ENCODE measurements around the gene CASKIN1. TPM values are rescaled to one million over a fixed set of nuclear protein-coding genes. Genes with fewer than 3 reads are reported as not detected.
A peak's percentile ranks its signal among the peaks of the same experiment; 100 is the strongest.

CASKIN1 gene
- total RNA-seq, 2 donors from 2014 or later, result 0.11 to 0.15 TPM

DNA sequence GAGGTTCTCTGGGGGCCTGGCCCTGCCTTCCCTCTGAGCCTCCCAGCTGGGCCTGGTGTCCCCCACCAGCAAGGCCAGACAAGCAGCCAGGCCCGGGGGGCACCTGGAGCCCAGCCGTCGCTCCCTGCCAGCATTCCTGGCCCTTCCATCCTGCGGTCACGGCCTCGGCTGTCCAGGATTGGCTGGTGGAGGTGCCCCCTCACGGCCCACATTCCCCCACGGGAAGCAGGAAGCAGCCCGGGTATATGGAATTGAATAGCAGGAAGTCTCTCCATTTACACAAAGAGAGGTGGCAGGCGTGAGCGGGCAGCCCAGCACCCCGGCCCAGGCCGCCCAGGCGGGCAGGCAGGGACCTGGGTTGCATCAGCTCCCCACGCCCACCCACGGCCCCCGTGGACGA, 26.3 kb downstream of the CASKIN1 start:
- no peak for DNase-seq
- peak; percentile 9 for ATAC-seq
- intact Hi-C loops (cut with DNase I, micrococcal nuclease), result no loop called here

- no peak for DNase-seq
- ATAC-seq, result no peak
- intact Hi-C loops (cut with DNase I, micrococcal nuclease), result no loop called here
Observed at GRCh38 chr16:2167068-2167638, 29.3 kb downstream of the CASKIN1 start.

DNA sequence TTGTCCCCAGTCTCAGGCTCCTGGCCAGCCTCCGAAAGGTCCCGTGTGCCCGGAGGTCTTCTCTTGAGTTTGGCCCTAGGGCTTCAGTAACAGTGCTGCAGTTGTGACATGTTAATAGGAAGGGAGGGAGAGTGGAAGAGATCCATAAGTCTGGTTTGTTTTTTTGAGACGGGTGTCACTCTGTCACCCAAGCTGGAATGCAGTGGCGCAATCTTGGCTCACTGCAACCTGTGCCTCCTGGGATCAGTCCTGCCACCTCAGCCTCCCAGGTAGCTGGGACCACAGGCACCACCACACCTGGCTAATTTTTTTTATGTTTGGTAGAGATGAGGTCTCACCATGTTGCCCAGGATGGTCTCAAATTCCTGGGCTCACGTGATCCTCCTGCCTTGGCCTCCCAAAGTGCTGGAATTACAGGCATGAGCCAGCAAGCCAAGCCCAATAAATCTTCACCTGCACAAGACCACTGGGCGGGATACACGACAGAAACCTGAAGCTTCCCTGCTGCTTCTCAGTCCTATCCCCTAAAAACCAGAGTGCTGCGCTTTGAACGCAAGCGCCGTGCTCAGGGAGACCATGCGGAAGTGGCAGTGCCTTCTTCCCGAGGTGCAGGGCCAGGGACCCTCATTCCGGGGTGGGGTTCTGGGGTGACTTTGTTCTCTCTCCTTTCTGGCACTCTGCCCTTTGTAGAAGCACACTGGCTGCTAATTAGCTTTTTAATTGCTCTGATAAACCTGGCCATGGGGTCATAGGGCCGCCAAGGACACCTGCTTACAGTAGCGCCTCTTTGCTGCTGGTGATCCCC, 29.9 kb downstream of the CASKIN1 start:
- no peak for DNase-seq
- intact Hi-C loops (cut with DNase I, micrococcal nuclease), result no loop called here
- ATAC-seq, result no peak

GRCh38 chr16:2165861-2166260, 30.5 kb downstream of the CASKIN1 start:
- no peak for DNase-seq
- no peak for ATAC-seq
- intact Hi-C loops (cut with DNase I, micrococcal nuclease), result no loop called here

- DNase-seq (peak; percentile 78 to 91), ATAC-seq (peak; percentile 87)
- intact Hi-C loops (cut with DNase I, micrococcal nuclease), result no loop called here
Observed at GRCh38 chr16:2163211-2163881, 33.1 kb downstream of the CASKIN1 start.

DNA sequence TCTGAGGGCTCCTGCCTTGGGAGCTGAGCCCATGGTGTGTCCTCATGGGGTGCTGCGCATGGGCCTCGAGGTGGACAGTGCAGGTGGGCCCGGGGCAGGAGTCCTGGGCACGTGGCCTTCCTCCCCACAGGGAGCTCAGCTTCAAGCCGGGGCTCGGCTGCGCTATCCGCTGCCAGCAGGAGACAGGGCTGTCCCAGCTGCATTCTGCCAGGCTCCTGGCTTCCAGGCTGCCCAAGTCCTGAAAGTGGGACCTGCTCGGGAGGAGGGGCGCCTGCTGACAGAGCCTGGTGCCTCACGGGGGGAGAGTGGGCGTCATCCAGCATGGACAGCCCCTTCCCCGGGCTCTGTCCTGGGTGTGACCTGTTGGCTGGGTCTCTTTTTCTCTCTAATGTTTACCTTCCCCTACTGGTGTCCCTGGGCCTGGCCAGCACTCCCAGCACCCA, 33.7 kb downstream of the CASKIN1 start:
- DNase-seq, result peak in 1 of 2 donors; percentile 31

GRCh38 chr16:2161911-2162310, 34.5 kb downstream of the CASKIN1 start:
- no peak for ATAC-seq

More for the DNA sequence above, 33.7 kb downstream of the CASKIN1 start:
- ATAC-seq, result peak; percentile 4
- intact Hi-C loops (cut with DNase I, micrococcal nuclease), result no loop called here

DNA sequence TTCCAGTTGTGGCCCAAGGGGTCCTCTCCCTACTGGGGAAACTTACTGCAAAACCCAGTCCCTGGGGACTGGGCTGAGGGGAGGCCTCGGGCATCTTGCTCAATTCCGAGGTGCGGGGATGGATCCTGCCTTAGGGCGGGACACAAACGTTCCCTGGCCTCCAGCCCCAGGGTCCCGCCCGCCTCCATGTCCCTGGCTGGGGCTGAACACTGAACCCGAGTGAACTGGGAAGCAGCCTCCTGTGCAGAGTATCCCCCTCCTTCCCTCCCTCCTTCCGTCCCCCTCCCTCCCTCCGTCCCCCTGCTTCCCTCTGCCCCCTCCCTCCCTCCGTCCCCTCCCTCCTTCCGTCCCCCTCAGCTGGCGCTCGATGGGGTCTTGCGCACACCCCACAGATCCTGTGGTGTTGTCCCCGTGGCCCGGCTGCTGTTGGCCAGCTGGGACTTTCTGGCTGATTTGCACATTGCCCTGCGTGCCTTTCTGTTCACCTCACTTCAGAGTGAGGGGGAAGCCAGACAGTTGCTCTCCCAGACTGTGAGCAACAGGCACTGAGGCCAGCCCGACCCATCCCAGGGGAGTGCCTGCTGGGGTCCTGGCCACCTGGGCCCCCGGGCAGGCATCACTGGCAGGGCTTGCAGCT, 35.4 kb downstream of the CASKIN1 start:
- intact Hi-C loops (cut with DNase I, micrococcal nuclease), result no loop called here
- DNase-seq, result peak; percentile 43 to 63
- ATAC-seq, result no peak

More at GRCh38 chr16:2161911-2162310, 34.5 kb downstream of the CASKIN1 start:
- no peak for DNase-seq
- intact Hi-C loops (cut with DNase I, micrococcal nuclease), result no loop called here

GRCh38 chr16:2159175-2159838, 37.1 kb downstream of the CASKIN1 start:
- intact Hi-C loops (cut with DNase I, micrococcal nuclease), result no loop called here
- ATAC-seq (peak; percentile 18), DNase-seq (peak; percentile 66 to 74)

- no peak for ATAC-seq
- peak in 1 of 2 donors; percentile 19 for DNase-seq
- intact Hi-C loops (cut with DNase I, micrococcal nuclease), result no loop called here
Observed at GRCh38 chr16:2158262-2158638, 38.2 kb downstream of the CASKIN1 start.

GRCh38 chr16:2157480-2158261, 38.7 kb downstream of the CASKIN1 start:
- intact Hi-C loops (cut with DNase I, micrococcal nuclease), result no loop called here

GRCh38 chr16:2156849-2157224, 39.6 kb downstream of the CASKIN1 start:
- DNase-seq (no peak), ATAC-seq (no peak)
- intact Hi-C loops (cut with DNase I, micrococcal nuclease), result no loop called here

More at GRCh38 chr16:2157480-2158261, 38.7 kb downstream of the CASKIN1 start:
- DNase-seq (peak; percentile 44 to 58), ATAC-seq (peak; percentile 7)

DNA sequence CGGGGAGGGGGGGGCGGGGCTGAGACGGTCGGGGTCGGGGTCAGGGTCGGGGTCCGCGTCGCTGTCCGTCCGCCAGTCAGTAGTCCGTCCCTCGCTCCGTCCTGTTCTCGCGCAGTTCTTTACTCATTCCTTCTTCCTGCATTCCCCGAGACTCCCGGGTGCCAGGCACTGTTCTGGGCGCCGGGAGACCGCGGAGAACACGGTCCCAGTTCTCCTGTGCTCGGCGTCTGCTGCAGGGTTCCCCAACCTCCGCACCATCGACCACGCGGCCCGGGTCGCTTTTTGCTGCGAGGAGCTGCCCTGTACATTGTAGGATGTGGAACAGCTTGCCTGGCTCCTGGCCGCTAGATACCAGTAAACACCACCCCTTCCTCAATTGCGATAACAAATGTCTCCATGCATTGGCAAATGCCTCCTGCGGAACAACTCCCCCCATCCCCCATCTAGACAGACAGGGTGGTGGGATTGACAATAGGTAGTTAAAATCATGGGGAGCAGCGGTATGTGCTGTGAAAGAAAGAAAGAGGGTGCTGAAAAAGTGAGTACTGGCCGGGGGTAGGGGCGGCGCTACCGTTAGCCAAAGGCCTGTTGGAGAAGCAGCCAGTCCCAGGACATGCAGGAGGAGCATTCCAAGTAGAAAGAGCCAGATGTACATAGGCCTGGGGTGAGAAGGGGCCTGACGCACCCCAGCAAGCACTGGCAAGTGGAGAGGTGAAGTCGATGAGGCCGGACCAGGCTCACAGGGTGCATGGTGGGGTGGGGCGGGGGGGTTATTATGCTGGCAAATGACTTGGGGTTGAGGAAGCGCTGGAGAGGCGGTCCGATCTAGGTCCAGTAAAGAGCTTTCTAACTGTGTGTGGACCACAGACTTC, 40.2 kb downstream of the CASKIN1 start:
- ATAC-seq (no peak), DNase-seq (peak; percentile 50 to 53)
- intact Hi-C loops (cut with DNase I, micrococcal nuclease), result no loop called here

DNA sequence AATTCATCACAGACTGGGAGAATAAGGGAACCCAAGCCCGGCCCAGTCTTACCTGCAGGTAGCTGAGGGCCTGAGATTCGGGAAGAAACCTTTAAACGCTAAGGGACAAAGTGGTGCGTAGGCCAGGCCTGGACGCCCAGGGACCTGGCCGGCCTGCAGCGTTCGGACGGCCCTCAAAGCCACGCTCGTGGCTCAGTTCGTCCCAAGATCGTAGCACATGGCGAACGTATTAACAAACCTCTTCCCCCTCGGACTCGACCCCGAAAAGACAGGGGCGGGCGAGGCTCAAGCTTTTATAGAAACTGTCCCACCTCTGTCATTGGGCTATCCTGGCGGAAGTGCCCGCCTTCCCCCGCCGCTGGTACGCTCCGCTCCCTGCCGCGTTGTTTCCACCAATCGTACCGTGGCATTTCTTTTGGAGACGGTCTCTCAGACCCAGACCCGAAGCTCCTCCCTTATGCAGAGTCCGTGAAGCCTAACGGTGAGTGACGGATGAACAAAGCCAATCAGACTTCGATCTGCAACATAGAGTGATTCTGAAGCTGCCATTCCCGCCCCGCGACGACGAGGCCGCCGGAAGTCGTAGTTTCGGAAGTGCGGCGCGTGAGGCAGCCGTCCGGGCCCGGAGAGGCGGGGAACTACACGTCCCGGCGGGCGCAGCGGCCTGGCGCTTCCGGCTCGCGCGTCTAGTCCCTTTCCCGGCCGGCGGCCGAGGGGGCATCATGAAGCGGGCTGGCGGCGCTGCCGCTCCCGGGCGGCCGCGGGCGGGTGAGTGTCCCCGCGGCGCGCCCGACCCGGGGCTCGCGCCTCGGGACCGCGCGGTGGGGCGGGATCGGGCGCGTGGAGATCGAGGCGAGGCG, 41.1 kb downstream of the CASKIN1 start, which contains the start of gene TRAF7:
TSS of gene TRAF7 (plus strand) at position 692 of the 860 bp plus-strand sequence. CDS start 8,139 bp downstream, outside the sequence.
- DNase-seq, result peak; percentile 98 to 99
- ATAC-seq, result peak; percentile 71
- intact Hi-C loops (cut with DNase I, micrococcal nuclease), result no loop called here

DNA sequence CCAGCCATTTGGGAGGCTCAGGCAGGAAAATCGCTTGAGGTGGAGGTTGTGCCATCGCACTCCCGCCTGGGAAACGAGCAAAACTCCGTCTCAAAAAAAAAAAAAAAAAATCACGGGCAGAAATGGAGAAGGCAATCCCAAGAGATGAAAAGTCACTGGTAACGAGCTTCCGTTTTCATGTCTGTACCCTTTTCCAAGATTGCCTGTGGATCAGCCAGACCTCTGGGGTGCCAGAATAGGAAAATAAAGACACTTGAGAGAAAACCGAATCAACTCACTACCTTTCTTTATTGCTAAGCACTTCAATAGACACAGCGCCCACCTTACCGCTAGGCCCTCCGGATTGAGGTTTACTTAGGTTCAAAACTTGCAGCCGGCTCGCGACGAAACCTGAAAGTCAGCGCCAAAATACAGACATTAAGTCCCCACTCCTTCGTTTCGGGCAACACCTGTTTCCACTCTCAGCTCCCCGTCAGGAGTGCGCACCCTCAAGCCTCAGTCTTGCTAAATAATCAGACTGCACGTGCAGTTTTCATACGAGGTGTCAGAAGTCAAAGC, 41.8 kb downstream of the CASKIN1 start:
- intact Hi-C loops (cut with DNase I, micrococcal nuclease), result no loop called here
- DNase-seq (peak in 1 of 2 donors; percentile 42), ATAC-seq (no peak)

All from left colon (tissue), 2 donors.